HepG2 (cell line): Measurements from ENCODE around the gene UBE2M. TPM values are rescaled to one million over a fixed set of nuclear protein-coding genes. Genes with fewer than 3 reads are reported as not detected.
A peak's percentile ranks its signal among the peaks of the same experiment; 100 is the strongest.

Experiments used
- ESRRA ChIP-seq: sonication (generic); formaldehyde crosslinking; IDR thresholded peaks from 2 replicates; pipeline ENCODE4 v1.5.1; 2020; ENCODE audit warnings: mild to moderate bottlenecking, low read depth, missing genetic modification reagents
- GATAD1 ChIP-seq: IDR thresholded peaks from 2 replicates; pipeline ENCODE4 v1.6.1; 2016; ENCODE audit warnings: missing genetic modification reagents, missing compliant biosample characterization
- MXD3 ChIP-seq: IDR thresholded peaks from 2 replicates; pipeline ENCODE4 v1.6.1; 2016; ENCODE audit warnings: mild to moderate bottlenecking, missing biosample characterization, missing genetic modification reagents
- POLR2A ChIP-seq, 2 experiments: IDR thresholded peaks; 2 replicates each; pipeline ENCODE4 v1.6.1; 2011; ENCODE audit warnings: low read depth in 2 of 2, low read length in 2 of 2, mild to moderate bottlenecking in 1 of 2, moderate library complexity in 1 of 2; ENCODE audit not compliant: insufficient read depth in 1 of 2
- POLR2G ChIP-seq: fragments of 200-400 bp; formaldehyde crosslinking; IDR thresholded peaks from 2 replicates; pipeline ENCODE4 v1.6.1; 2018; ENCODE audit warnings: mild to moderate bottlenecking, low read depth, low read length, moderate library complexity
- RBM22 ChIP-seq: fragments of 200-400 bp; formaldehyde crosslinking; optimal IDR thresholded peaks from 2 replicates; pipeline ENCODE3; 2017; ENCODE audit warnings: mild to moderate bottlenecking, low read length, moderate library complexity
- SMYD3 ChIP-seq: sonication (generic); formaldehyde crosslinking; IDR thresholded peaks from 2 replicates; pipeline ENCODE4 v1.8.1; 2023; ENCODE audit warnings: mild to moderate bottlenecking, missing genetic modification reagents
- SYNCRIP ChIP-seq: fragments of 200-400 bp; formaldehyde crosslinking; IDR thresholded peaks from 2 replicates; pipeline ENCODE4 v1.6.1; 2018; ENCODE audit warnings: mild to moderate bottlenecking, low read depth, low read length; ENCODE audit not compliant: insufficient read depth
- ZBED4 ChIP-seq: sonication (generic); formaldehyde crosslinking; IDR thresholded peaks from 2 replicates; pipeline ENCODE4 v1.4.0; 2020; ENCODE audit warnings: missing genetic modification reagents, borderline replicate concordance
- ZBTB49 ChIP-seq: sonication (generic); formaldehyde crosslinking; IDR thresholded peaks from 2 replicates; pipeline ENCODE4 v1.4.0; 2020; ENCODE audit warnings: missing genetic modification reagents, borderline replicate concordance
- ZBTB8A ChIP-seq: sonication (generic); formaldehyde crosslinking; IDR thresholded peaks from 2 replicates; pipeline ENCODE4 v1.4.0; 2020; ENCODE audit warnings: mild to moderate bottlenecking, low read depth, missing genetic modification reagents, borderline replicate concordance
- ZNF24 ChIP-seq: fragments of 450-650 bp; IDR thresholded peaks from 2 replicates; pipeline ENCODE4 v1.6.1; 2017; ENCODE audit warnings: antibody characterized with exemption, mild to moderate bottlenecking
- ZNF281 ChIP-seq: sonication (generic); formaldehyde crosslinking; IDR thresholded peaks from 2 replicates; pipeline ENCODE4 v1.4.0; 2020; ENCODE audit warnings: missing genetic modification reagents, borderline replicate concordance
- polyA plus RNA-seq, 8 experiments: library from polyadenylated mRNA; depleted of rRNA in 3 of 8; stranded (reverse) in 7 of 8; unstranded in 1 of 8; fragments of >200 nt; fragmentation: Illumina TruSeq in 4 of 8; extraction: Trizol in 4 of 8; gene quantifications; 2 replicates each; pipeline versions ENCODE4 v1.2.1 to v1.2.3, GENCODE V29; 2011 to 2016; ENCODE audit warnings: low read depth in 4 of 8, missing spikeins in 1 of 8, mixed read lengths in 1 of 8; ENCODE audit not compliant: insufficient read depth in 1 of 8
- total RNA-seq, 5 experiments: library from RNA; depleted of rRNA; stranded (reverse); fragments of >200 nt; fragmentation: Illumina TruSeq; extraction: Trizol; gene quantifications; 2 replicates each; pipeline ENCODE4 v1.2.3, GENCODE V29; 2016; ENCODE audit warnings: low read depth in 1 of 5
- TF ChIP-seq, protein P1 (sequence below): sonication (generic); formaldehyde crosslinking; IDR thresholded peaks from 2 replicates; pipeline ENCODE4 v1.5.1; 2020; ENCODE audit warnings: mild to moderate bottlenecking, missing genetic modification reagents, moderate library complexity

UBE2M gene
- total and polyA plus RNA-seq, 2 of the 13 experiments (the other 11 are each of a cell fraction or from before 2014, with no cell fraction given), result 36.2 to 50.3 TPM

DNA sequence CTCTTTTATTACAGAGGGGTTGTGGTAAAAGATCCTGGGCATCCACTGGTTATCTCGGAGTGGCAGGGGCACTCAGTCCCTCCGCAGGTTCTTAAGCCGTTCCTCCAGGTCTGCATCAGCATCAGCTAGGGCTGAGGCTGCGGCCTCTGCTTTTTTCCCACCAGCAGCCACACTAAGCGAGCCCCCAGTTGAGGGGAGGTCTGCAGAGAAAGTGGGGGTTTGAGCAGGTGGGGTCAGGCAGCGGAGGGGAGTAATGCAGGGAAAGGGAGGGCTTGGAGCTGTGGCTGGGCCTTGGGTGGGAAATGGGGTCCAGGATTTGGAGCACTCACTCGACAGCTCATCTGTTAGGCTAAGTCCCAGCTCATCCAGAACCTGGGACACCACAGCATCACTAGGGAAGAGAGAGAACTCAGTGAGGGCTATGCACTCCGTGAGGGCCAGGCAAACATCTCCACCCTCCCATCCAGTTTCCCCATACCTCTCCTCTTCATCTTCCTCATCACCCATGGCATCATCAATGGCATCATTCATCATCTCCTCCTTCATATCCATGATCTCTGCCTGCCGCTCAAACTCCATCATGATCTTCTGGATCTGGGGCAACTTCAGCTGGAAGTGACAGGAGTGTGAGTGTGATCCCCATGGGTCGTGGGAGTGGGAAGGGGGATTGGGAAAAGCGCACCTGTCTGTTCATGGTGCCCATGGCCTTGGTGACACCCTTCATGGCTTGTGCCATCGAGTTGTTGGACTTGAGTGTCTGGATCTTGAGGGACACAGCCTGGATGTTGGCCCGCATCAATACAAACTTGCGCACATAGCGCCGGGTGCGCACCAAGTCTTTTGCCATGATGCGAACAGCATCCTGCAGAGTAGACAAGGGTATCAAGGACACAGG is 6.6 kb downstream of the UBE2M start (continued):
- TF ChIP-seq ZBTB49 (CRISPR knock-in tag) (no peak), SMYD3 (no peak), SYNCRIP (no peak), ZNF281 (CRISPR knock-in tag) (no peak), ESRRA (CRISPR knock-in tag) (no peak), ZNF24 (no peak), GATAD1 (no peak), POLR2A (IDR thresholded peaks at IDR 0.05; ENCODE audit: insufficient read depth in 1 of 2, low read depth in 2 of 2, low read length in 2 of 2) (peak; percentile 18 to 33), RBM22 (peak; percentile 2), ZBTB8A (CRISPR knock-in tag) (no peak), POLR2G (peak; percentile 70), MXD3 (CRISPR knock-in tag) (no peak), ZBED4 (CRISPR knock-in tag) (no peak)
- TF ChIP-seq, protein P1, sequence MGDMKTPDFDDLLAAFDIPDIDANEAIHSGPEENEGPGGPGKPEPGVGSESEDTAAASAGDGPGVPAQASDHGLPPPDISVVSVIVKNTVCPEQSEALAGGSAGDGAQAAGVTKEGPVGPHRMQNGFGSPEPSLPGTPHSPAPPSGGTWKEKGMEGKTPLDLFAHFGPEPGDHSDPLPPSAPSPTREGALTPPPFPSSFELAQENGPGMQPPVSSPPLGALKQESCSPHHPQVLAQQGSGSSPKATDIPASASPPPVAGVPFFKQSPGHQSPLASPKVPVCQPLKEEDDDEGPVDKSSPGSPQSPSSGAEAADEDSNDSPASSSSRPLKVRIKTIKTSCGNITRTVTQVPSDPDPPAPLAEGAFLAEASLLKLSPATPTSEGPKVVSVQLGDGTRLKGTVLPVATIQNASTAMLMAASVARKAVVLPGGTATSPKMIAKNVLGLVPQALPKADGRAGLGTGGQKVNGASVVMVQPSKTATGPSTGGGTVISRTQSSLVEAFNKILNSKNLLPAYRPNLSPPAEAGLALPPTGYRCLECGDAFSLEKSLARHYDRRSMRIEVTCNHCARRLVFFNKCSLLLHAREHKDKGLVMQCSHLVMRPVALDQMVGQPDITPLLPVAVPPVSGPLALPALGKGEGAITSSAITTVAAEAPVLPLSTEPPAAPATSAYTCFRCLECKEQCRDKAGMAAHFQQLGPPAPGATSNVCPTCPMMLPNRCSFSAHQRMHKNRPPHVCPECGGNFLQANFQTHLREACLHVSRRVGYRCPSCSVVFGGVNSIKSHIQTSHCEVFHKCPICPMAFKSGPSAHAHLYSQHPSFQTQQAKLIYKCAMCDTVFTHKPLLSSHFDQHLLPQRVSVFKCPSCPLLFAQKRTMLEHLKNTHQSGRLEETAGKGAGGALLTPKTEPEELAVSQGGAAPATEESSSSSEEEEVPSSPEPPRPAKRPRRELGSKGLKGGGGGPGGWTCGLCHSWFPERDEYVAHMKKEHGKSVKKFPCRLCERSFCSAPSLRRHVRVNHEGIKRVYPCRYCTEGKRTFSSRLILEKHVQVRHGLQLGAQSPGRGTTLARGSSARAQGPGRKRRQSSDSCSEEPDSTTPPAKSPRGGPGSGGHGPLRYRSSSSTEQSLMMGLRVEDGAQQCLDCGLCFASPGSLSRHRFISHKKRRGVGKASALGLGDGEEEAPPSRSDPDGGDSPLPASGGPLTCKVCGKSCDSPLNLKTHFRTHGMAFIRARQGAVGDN (CRISPR knock-in tag), result peak; percentile 11; the same call in 1 of the 2 replicates
